Esophagus muscularis mucosa (tissue), 3 donors: ENCODE measurements around the gene PSMD7.

Source experiments
- POLR2A ChIP-seq: fragments of 450-650 bp; IDR thresholded peaks from one replicate; pipeline ENCODE4 v1.6.1; 2017; ENCODE audit warnings: antibody characterized with exemption, moderate library complexity, mild to moderate bottlenecking, low read depth
- TF ChIP-seq, protein P1 (sequence below), 3 experiments: fragments of 200-600 bp in 2 of 3; fragments of 450-650 bp in 1 of 3; sonication (generic) in 2 of 3; IDR thresholded peaks; one replicate each; pipeline ENCODE4 v1.5.1; 2017 to 2019; ENCODE audit warnings: antibody characterized with exemption in 3 of 3, mild to moderate bottlenecking in 2 of 3, moderate library complexity in 1 of 3

DNA sequence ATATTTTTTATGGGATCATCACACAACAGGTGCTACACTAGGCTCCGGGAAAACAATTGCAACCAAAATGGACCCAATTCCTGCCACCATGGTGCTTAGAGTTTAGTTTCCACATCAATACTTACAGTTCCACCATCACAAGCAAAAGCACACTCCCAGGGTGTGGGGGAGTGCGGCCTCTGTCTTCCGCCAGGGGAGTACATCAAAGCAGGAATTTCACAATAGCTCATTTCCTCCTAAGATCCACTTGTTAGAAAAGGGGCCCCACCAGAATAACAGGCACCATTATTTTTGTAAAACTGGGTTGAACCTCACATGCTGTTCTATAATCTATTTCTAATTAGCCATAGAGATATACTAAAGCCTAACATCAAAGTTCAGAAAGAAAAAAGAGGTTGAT is 44.3 kb upstream of the PSMD7 start:
- TF ChIP-seq POLR2A, result no peak
- TF ChIP-seq, protein P1, sequence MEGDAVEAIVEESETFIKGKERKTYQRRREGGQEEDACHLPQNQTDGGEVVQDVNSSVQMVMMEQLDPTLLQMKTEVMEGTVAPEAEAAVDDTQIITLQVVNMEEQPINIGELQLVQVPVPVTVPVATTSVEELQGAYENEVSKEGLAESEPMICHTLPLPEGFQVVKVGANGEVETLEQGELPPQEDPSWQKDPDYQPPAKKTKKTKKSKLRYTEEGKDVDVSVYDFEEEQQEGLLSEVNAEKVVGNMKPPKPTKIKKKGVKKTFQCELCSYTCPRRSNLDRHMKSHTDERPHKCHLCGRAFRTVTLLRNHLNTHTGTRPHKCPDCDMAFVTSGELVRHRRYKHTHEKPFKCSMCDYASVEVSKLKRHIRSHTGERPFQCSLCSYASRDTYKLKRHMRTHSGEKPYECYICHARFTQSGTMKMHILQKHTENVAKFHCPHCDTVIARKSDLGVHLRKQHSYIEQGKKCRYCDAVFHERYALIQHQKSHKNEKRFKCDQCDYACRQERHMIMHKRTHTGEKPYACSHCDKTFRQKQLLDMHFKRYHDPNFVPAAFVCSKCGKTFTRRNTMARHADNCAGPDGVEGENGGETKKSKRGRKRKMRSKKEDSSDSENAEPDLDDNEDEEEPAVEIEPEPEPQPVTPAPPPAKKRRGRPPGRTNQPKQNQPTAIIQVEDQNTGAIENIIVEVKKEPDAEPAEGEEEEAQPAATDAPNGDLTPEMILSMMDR (IDR thresholded peaks at IDR 0.05), result no peak
